Stimulated activated CD8-positive, alpha-beta memory T cell treated with anti-CD3 and anti-CD28 coated beads, Interleukin-4, amount 100 ng/mL, for 48 hours (primary cell): Measurements from ENCODE around the gene SPATS1.

Experiments used
- DNase-seq: peaks from one replicate; pipeline ENCODE4 v3.0.0-alpha.2; 2020

SPATS1 gene

DNA sequence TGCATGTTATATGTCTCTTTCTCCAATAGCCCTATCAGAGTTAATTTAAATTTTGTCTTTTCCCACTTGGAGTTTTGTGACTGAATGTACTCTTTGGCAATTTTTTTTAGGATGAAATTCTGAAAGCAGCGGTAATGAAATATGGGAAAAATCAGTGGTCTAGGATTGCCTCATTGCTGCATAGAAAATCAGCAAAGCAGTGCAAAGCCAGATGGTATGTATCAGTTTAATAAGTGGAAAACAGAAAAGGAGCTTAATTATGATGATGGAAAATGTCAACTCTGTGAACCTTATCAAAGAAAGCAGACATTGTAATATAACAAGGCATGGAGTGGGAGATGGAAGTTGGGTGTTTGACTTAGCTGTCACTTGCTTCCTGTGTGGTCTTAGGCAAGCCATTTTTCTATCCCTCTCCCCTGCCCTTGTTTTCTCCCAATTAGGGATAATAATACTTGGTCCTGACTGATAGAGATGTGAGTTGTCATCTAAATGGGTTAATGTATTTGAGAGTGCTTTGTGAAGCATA, 47.8 kb downstream of the SPATS1 start:
- no peak for DNase-seq
